Motor neuron (in vitro differentiated cells): Measurements from ENCODE around the gene NEU4. TPM values are rescaled to one million over a fixed set of nuclear protein-coding genes. Genes with fewer than 3 reads are reported as not detected.

ENCODE experiments used
- ATAC-seq, 8 experiments: fragments of 200-7000 bp; cut with Tn5 transposase; replicated peaks in 6 of 8; 2 replicates each; pipeline ENCODE4 v1.8.0; 2021; ENCODE audit warnings: mild to moderate bottlenecking in 8 of 8, moderate library complexity in 8 of 8
- H3K27ac ChIP-seq, 2 donors: fragments of 250-450 bp; sonication (Bioruptor Pico); 2 replicates each; pipeline ENCODE4 v1.9.0; 2021; ENCODE audit warnings: antibody characterized with exemption in 2 of 2, mild to moderate bottlenecking in 2 of 2, moderate library complexity in 1 of 2
- H3K4me1 ChIP-seq, 2 donors: fragments of 250-450 bp; sonication (Bioruptor Pico); replicated peaks in 1 of 2; 2 replicates each; pipeline ENCODE4 v1.6.1; 2021; ENCODE audit warnings: antibody characterized with exemption in 2 of 2, mild to moderate bottlenecking in 2 of 2, moderate library complexity in 1 of 2
- H3K4me3 ChIP-seq, 5 donors: fragments of 250-450 bp; sonication (Bioruptor Pico); 2 replicates each; pipeline ENCODE4 v1.9.0; 2021; ENCODE audit warnings: antibody characterized with exemption in 5 of 5, mild to moderate bottlenecking in 5 of 5, moderate library complexity in 4 of 5
- WGBS, 10 experiments: fragments of 450-650 bp; shearing (Covaris generic); methylation state at CpG; one replicate each; pipeline ENCODE4 v1.0.0; 2022; 5-methylcytosine and 5-hydroxymethylcytosine counted together
- in situ Hi-C, 9 experiments: fragments of 400-800 bp; cut with MboI; loops; one replicate each; pipeline ENCODE4 v1.15.0; 2021; ENCODE audit warnings: low sequenced_read_pairs in 9 of 9, low pct_unique_long_range_greater_than_20kb in 2 of 9; ENCODE audit not compliant: unreplicated experiment in 9 of 9
- total RNA-seq, 8 experiments: library from RNA; unstranded; fragments of 300-600 nt; gene quantifications; 2 replicates each; pipeline versions ENCODE4 v1.2.3 to v1.2.4, GENCODE V29; 2022

The NEU4 gene
- total RNA-seq, 8 experiments from 2014 or later, result 0.11 to 1.0 (median 0.56) TPM; not detected in 1

DNA sequence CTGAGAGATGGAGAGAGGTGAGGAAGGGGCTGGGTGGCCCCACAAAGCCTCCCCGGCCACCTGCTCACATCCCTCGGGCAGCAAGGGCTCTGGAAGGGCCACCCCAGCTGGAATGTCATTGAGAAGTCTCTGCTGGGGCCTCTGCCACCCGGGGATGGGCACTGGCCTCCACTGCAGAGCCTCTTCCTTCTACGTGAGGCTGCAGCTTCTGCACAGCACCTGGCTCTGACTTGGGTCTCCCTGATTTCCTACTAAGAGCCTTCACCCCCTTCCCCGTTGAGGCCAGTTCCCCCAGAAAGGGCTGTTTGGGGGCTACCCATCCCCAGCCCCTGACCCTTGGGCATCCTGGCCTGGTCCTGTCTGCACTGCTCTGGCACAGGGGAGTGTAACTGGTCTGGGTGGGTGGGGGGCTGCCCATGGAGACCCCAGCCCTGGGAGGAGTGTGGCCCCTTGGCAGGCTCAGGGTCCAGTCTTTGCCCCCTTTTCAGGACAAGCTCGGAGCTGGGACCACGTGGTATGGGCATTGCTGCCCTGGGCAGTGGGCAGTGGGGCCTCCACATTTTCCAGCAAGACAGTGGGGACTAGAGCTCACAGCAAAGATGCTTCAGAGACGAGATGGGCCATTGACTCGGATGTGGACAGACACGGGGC, 44.1 kb downstream of the NEU4 start:
- H3K27ac ChIP-seq, result no peak overlapping the region
- ATAC-seq, result no peak
- 60 to 100% (median 100%) methylated on average over 1 to 2 of the region's 10 CpGs; no CpG with 5 or more reads in 7 of the 10 experiments for WGBS, 10 experiments
- H3K4me1 ChIP-seq, result peaks cover 15 to 17% of the 10 kb centered on the region in 2 donors
- in situ Hi-C loops, result no loop called here
- H3K4me3 ChIP-seq, result no peak overlapping the region

DNA sequence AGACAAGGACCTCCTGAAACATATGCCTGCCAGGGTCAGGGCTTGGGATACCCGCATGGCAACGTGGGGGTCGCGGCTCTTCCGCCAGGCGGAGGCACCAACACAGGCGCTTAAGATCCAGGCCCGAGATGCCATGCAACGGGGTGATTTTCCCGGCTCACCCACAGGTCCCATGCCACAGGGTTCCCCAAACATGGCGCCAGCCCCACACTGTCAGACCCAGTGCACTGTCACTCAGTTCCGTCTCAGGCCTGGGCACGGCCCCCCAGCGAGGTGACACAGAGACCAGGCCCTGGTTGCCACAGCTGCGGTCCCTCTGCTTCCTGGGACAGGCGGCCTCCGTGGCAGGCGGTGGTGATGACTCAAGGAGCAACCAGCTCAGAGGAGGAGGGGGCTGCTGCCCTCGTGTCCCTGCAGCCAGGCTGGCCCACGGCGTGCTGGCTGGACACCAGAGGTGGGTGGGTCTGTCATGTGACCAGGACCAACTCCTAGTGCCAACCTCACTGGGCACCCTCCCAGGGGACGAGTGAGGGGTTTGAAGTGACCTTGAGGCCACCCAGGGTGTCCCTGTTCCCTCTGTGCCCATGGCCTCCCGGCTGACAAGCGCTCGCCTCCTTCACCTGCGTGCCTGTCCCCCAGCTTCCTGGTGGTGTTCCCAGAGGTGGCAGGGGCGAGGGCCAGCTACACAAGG, 44.8 kb downstream of the NEU4 start:
- WGBS, 10 experiments, result 50 to 93% (median 90%) methylated on average over 2 to 3 of the region's 27 CpGs; no CpG with 5 or more reads in 7 of the 10 experiments

DNA sequence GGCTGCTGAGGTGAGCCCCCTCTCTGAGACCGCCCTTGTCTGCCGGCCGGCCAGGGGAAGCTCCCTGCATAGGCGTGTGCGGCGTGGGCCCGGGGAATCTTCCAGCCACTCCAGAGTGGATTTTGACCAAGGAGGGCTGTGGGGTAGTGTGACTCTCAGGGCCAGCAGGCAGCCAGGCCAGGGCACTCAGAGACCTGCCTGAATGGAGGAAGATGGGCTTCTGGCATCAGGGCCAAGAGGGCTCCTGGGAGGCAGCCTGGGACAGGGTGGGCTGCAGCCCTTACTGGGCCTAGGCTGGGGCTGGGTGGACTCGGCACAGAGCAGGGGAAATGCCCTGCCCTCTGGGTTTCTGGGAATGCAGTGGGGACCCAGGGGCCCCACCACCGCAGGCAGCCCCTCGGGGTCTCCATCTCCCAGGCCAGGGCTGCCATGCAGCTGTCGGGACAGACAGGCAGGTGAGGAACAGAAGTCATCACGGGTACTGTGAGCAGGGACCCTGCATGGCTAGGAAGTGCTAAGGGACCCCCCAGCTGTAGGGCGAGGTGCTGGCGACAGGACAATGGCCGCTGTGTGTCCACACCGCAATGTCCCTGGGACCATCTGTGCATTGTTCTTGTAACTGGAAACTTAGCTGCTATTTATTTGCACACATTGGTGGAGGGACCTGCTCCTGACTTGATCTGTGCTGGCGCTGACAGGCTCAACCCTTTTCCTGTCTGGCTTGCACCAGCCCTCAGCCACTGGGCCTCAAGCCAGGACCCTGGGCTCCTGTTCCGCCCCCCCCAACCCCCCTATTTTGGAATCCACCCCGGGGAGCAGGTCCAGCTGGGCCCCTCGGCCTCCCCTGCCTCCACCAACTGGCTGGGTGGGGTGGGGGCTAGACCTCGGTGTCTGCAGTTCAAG, 45.6 kb downstream of the NEU4 start:
- ATAC-seq, result peak in 2 of 8 experiments; percentile 2 to 15
- in situ Hi-C loops, result no loop called here

More for the DNA sequence above, 44.8 kb downstream of the NEU4 start:
- ATAC-seq, result peak in 5 of 8 experiments; percentile 37 to 81 (median 71)
- in situ Hi-C loops, result no loop called here
- Histone ChIP-seq H3K27ac (no peak overlapping the region), H3K4me1 (peaks cover 16 to 20% of the 10 kb centered on the region in 2 donors), H3K4me3 (no peak overlapping the region)

DNA sequence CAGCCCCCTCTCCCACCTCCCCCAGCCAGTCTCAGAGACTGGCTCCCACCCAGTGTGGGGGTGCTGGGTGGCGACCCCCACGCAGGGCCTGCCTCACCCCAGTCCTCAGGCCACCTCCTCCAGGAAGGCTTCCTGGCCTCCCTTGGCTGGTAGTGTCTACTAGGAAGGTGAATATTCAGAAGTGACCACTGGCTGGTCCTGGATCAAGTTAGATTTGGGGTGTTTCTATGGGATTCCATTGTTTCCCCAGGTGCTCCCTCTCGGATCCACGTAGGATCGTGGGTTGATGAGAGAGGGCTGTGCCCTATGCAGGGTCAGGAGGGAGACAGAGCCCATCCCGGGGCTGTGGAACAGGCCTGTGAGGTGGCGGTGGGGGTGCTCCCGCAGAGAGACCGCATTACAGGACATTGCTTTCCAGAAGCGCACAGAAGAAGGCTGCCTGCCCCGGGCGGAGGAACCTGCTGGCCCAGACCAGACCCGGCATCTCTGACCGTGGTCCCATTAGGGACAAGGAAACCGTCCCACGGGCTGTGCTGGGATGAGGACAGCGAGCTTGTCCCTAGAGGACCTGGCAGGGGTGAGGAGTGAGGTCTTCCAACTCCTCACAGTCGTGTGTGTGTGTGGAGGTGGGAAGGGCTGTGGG, 46.4 kb downstream of the NEU4 start:
- ATAC-seq, result no peak
- WGBS, 10 experiments, result 76 to 95% (median 90%) methylated on average over 4 to 13 of the region's 18 CpGs; no CpG with 5 or more reads in 7 of the 10 experiments
- Histone ChIP-seq H3K4me1 (peaks cover 32 to 33% of the 10 kb centered on the region in 2 donors), H3K27ac (no peak overlapping the region), H3K4me3 (no peak overlapping the region)
- in situ Hi-C loops, result no loop called here

More for the DNA sequence above, 45.6 kb downstream of the NEU4 start:
- Histone ChIP-seq H3K4me3 (no peak overlapping the region), H3K4me1 (peaks cover 24 to 28% of the 10 kb centered on the region in 2 donors), H3K27ac (no peak overlapping the region)
- 10 to 90% (median 90%) methylated on average over 2 of the region's 21 CpGs; no CpG with 5 or more reads in 7 of the 10 experiments for whole genome bisulfite sequencing, 10 experiments

DNA sequence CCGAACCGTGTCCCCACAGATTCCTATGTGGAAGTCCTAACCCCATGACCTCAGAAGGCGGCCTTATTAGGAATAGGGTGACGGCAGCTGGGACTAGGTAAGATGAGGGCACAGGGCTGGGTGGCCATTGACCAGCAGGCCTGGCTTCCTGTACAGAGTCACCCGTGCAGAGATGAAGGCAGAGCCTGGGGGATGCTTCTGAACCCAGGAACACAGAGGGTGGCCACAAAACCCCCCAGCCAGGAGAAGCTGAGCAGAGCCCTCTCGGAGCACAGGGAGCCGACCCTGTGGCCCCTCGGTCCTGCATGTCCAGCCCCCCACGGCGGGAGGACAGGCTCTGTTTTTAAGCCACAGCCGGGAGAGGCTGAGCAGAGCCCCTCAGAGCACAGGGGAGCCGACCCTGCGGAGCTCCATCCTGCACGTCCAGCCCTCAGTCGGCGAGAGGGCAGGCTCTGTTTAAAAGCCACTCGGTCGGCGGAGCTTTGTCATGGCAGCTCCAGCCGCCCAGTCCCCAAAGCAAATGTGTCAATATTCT, 47.0 kb downstream of the NEU4 start:
- WGBS, 10 experiments, result 58 to 95% (median 70%) methylated on average over 2 to 9 of the region's 20 CpGs; no CpG with 5 or more reads in 5 of the 10 experiments
- ATAC-seq, result no peak
- Histone ChIP-seq H3K4me3 (no peak overlapping the region), H3K27ac (no peak overlapping the region), H3K4me1 (peaks cover 32 to 33% of the 10 kb centered on the region in 2 donors)
- in situ Hi-C loops, result no loop called here

DNA sequence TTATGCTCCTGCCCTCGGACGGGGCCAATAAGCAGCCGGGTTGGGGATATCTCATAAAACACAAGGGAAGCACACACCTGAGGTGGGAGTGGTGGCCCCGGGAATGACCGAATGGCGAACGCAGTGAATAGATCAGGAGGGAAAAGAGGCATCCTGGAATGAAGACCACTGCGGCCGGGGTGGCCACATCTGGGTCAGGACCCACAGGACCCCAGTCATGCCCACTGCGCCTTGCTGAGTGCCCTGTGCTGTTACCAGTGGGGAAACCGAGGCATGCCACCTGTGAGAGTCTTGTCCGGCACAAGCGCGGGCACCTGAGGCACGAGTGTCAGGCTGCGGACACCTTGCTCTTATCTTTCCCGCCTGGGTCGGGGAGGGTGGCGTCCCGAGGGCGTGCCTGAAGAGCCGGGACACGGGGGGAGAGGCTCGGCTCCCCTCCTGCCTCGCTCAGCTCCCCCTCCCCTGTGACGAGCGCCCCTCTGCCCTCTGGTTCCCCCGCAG, 48.1 kb downstream of the NEU4 start:
- H3K27ac ChIP-seq, result no peak overlapping the region
- ATAC-seq, result no peak
- in situ Hi-C loops, result no loop called here
- H3K4me3 ChIP-seq, result no peak overlapping the region
- 20 to 95% (median 80%) methylated on average over 1 to 7 of the region's 28 CpGs; no CpG with 5 or more reads in 5 of the 10 experiments for WGBS, 10 experiments
- peaks cover 28 to 31% of the 10 kb centered on the region in 2 donors for H3K4me1 ChIP-seq

DNA sequence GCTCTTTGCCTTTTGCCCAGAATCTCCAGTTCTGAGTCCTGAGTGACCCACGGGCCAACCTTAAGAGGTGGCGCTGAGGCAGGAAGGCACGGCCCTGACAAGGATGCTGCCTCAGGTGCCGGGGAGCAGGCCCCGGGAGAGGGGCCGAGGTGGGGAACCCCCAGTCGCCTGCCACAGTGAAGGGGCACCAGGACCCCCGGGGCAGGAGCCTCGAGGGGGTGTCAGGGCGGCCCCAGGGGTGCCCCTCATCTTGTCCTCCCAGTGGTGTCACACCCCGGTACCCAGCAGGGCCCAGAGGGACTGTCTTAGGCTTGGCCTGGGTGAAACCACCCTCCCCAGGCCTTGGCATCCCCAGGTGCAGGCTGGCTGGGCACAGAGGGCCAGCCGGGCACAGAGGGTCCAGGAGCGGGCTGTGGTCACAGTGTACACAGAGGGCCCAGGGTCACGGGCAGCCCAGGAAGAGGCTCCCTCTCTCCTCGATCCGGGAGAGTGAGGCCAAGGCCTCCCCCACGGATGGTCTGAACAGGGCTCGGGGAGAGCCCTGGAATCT, 48.7 kb downstream of the NEU4 start:
- H3K4me3 ChIP-seq, result no peak overlapping the region
- H3K4me1 ChIP-seq, result peaks cover 25% of the 10 kb centered on the region in 2 donors
- in situ Hi-C loops, result no loop called here
- ATAC-seq, result no peak
- WGBS, 10 experiments, result 77 to 92% methylated on average over 2 to 6 of the region's 18 CpGs; no CpG with 5 or more reads in 8 of the 10 experiments
- H3K27ac ChIP-seq, result no peak overlapping the region

DNA sequence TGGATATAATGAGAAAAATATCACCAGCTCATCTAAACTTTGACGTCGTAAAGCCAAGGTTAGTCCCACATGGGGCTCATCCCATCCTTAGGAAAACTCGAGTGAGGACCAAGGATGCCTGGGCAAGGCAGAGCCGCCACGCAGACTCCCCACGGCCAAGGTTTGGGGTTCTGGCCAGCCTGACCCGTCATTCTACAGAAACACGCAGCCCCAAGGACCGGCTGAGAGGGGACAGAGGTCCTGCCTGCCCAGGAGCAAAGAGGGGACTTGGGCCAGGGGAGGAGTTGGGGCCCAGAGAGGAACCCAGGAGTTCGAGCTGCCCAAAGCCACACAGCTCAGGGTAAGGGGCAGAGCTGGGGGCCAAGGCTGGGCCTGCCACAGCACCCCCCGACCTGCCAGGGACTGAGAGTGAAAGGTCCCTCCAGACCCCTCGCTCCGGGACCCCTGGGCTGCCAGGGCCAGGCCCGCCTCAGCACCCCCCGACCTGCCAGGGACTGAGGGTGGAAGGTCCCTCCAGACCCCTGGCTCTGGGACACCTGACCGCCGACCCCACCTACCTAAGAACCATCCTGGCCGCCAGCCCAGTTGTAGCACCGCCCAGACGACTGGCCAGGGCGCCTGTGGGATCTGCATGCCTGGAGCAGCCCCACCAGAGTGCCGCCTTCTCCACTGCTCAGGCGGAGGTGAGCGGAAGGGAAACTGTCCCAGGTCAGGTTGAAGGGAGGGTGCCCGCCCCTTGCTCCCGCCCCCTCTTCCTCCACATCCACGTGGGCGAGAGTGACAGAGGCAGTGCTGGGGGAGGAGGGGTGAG, 49.4 kb downstream of the NEU4 start, which contains the start of gene PDCD1:
Gene PDCD1 (minus strand): TSS at position 689 of the 811 bp plus-strand sequence. CDS start 56 bp downstream, at position 633.
- Histone ChIP-seq H3K4me3 (no peak within 1 kb of the TSS), H3K4me1 (peaks cover 22 to 25% of the 10 kb centered on the region in 2 donors), H3K27ac (peak within 1 kb of the TSS in 1 of 2 donors; percentile 53)
- in situ Hi-C loops, result no loop called here
- peak in 6 of 8 experiments; percentile 11 to 51 (median 40) for ATAC-seq
- WGBS, 10 experiments, result 75 to 100% (median 91%) methylated on average over 3 to 6 of the region's 28 CpGs; no CpG with 5 or more reads in 6 of the 10 experiments

DNA sequence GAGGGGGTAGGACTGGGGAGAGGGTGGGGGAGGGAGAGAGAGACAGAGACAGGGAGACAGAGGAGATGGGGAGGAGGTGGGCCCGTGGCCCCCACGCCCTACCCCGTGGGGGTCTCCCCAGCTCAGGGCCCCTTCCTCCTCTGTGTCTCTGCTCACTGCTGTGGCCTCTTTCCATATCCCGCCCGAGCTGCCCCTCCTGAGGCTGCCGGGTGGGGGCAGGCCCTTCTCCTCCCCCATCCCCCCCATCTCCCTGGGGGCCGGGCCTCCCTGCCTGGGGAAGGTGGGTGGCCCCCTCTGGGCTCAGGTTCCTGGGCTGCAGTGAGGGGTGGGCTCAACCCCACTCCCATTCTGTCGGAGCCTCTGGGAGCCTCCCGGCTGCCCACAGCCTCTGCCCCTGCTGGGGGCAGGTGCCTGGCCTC, 50.0 kb downstream of the NEU4 start:
- WGBS, 10 experiments, result no CpG with 5 or more reads among the region's 9 CpGs
- Histone ChIP-seq H3K27ac (no peak overlapping the region), H3K4me1 (peaks cover 22 to 25% of the 10 kb centered on the region in 2 donors), H3K4me3 (no peak overlapping the region)
- in situ Hi-C loops, result no loop called here
- peak in 4 of 8 experiments; percentile 21 to 47 (median 40) for ATAC-seq

DNA sequence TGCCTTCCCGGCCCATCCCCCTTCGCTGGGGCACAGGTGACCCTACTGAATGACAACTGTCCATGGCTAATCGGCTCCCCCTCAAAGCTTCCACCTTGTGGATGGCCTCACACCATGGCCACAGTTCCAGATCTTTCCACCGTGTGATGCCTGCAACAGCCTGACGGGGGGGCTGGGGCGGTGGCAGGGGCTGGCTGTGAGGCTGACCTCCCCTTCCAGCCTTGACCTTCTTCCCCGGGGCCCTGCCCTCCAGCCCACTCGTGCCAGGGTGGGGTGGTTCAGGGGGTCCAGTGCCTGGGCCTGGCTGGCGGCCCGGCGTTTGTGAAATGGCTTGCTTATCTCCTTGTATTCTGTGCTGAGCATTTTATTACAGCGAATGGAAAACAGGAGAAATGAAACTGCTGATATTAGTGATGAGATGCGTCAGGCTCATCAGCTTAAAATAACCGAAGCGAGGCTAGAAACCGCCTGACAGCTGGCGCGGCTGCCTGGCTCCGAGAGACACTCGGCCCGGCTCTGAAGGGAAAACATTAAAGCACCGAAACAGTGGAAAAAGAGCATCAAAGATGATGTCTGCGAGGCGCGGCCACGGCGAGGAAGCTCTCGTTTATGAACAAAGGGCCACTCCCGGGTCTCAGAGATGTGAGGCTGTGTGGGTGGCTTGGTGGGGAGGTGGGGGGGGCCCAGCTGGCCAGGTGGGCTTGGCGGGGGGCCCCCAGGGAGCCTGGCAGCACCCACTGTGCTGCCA, 50.6 kb downstream of the NEU4 start:
- 0 to 90% (median 42%) methylated on average over 2 to 14 of the region's 30 CpGs; no CpG with 5 or more reads in 4 of the 10 experiments for WGBS, 10 experiments

More for the DNA sequence above, 50.6 kb downstream of the NEU4 start:
- peak overlapping the region in 1 of 2 donors; percentile 53 for H3K27ac ChIP-seq
- peaks cover 20 to 22% of the 10 kb centered on the region in 2 donors for H3K4me1 ChIP-seq
- in situ Hi-C loops, result no loop called here
- no peak overlapping the region for H3K4me3 ChIP-seq
- ATAC-seq, result peak; percentile 24 to 82 (median 42)
